ELR (cell line): Measurements from ENCODE around the gene RPS4Y1.

ENCODE experiments used
- DNase-seq: peaks from one replicate; pipeline ENCODE4 v3.0.0-alpha.2; 2015; ENCODE audit warnings: low read depth

RPS4Y1 gene

GRCh38 chrY:2883561-2883960 is 42.2 kb downstream of the RPS4Y1 start:
- no peak for DNase-seq

- DNase-seq: no peak
These were observed 44.5 kb downstream of the RPS4Y1 start for GRCh38 chrY:2885880-2886279.

- peak; percentile 85 for DNase-seq
These were observed 46.0 kb downstream of the RPS4Y1 start for GRCh38 chrY:2887386-2887785.

- DNase-seq: peak; percentile 81
These were observed 46.6 kb downstream of the RPS4Y1 start for GRCh38 chrY:2887955-2888354.

GRCh38 chrY:2893471-2893870 is 52.1 kb downstream of the RPS4Y1 start:
- DNase-seq: no peak

GRCh38 chrY:2896050-2896449 is 54.6 kb downstream of the RPS4Y1 start:
- no peak for DNase-seq

GRCh38 chrY:2907356-2907755 is 66.0 kb downstream of the RPS4Y1 start:
- peak; percentile 49 for DNase-seq

GRCh38 chrY:2913066-2913815 is 71.8 kb downstream of the RPS4Y1 start:
- DNase-seq: peak; percentile 62
